Thoracic aorta (tissue), 2 donors: ENCODE measurements around the gene EMC6. TPM values are rescaled to one million over a fixed set of nuclear protein-coding genes. Genes with fewer than 3 reads are reported as not detected.
A peak's percentile ranks its signal among the peaks of the same experiment; 100 is the strongest.

ENCODE experiments used
- ATAC-seq: fragments of 150-250 bp; one replicate; pipeline ENCODE4 v1.8.0; 2017; ENCODE audit warnings: low read depth; ENCODE audit not compliant: insufficient number of reproducible peaks, low FRiP score
- DNase-seq: peaks from one replicate; pipeline ENCODE4 v3.0.0-alpha.2; 2020; ENCODE audit warnings: low spot score
- H3K27ac ChIP-seq, 2 donors: fragments of 200-600 bp; sonication (generic); 1 replicate in 1 of 2; 2 replicates in 1 of 2; pipeline ENCODE4 v1.5.1; 2016; ENCODE audit warnings: mild to moderate bottlenecking in 2 of 2, moderate library complexity in 2 of 2
- H3K27me3 ChIP-seq: fragments of 200-600 bp; sonication (generic); replicated peaks from 2 replicates; pipeline ENCODE4 v1.6.0; 2016; ENCODE audit warnings: mild to moderate bottlenecking; ENCODE audit not compliant: insufficient read depth
- H3K36me3 ChIP-seq: fragments of 200-600 bp; sonication (generic); one replicate; pipeline ENCODE4 v1.5.1; 2016
- H3K4me1 ChIP-seq, 2 donors: fragments of 200-600 bp; sonication (generic); 1 replicate in 1 of 2; 2 replicates in 1 of 2; pipeline versions ENCODE4 v1.5.1 to v1.6.0; 2016; ENCODE audit warnings: low read depth in 2 of 2, mild to moderate bottlenecking in 1 of 2; ENCODE audit not compliant: control insufficient read depth in 1 of 2
- H3K4me3 ChIP-seq: fragments of 200-600 bp; sonication (generic); 2 replicates; pipeline ENCODE4 v1.5.1; 2016; ENCODE audit warnings: mild to moderate bottlenecking
- H3K9me3 ChIP-seq: fragments of 200-600 bp; sonication (generic); 2 replicates; pipeline ENCODE4 v1.5.1; 2016
- CTCF ChIP-seq: fragments of 200-600 bp; sonication (generic); IDR thresholded peaks from one replicate; pipeline ENCODE4 v1.5.1; 2019; ENCODE audit warnings: antibody characterized with exemption
- total RNA-seq, 2 donors: library from RNA; depleted of rRNA; stranded (reverse); fragments of >200 nt; gene quantifications; one replicate each; pipeline versions ENCODE4 v1.1.0 to v1.2.3, GENCODE V29; 2016

The EMC6 gene
- total RNA-seq, 2 donors from 2014 or later: 10.8 to 17.6 TPM

DNA sequence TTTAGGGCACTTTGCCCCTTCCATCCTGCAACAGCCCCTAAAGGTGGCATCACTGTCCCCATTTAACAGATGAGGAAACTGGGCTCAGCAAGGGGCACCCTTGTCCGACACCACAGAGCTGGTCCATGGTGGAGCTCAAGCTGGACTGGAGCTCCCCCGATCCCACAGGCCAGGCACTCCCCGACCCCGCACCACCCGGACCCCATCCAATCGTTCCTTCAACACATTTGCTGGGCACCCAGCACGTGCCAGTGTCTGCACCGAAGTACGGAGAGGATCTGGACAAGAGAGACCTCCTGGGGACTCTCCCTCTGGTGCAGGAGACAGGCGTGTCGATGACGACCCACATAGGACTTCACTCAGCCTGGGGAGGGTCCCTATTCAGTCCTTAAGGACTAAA is 13.4 kb downstream of the EMC6 start:
- TF ChIP-seq CTCF: no peak
- no peak overlapping the region for H3K27ac ChIP-seq
- no peaks in the 10 kb centered on the region for H3K4me1 ChIP-seq
- no peak overlapping the region for H3K4me3 ChIP-seq
- no peak for DNase-seq
- H3K27me3 ChIP-seq: no peaks in the 10 kb centered on the region
- H3K36me3 ChIP-seq: no peaks in the 10 kb centered on the region
- no peak for ATAC-seq
- no peaks in the 10 kb centered on the region for H3K9me3 ChIP-seq

DNA sequence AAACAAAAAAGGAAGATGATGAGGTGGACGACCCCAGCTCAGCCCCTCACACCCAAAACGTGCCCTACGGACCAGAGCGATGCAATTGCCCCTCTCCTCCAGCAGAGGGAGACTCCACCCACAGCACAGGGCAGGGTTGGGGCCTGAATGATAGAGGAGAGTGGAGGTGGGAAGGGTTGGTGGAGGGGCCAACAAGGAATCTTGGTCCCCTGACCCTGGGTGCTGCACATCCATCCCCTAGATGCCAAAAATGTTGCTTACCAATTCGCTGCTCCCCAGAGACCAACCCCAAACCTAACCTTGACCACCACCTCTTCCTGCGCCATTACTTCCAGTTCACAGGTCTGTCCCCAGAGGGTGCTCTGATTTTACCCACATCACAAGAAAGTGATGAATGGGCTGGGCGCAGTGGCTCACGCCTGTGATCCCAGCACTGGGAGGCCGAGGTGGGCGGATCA is 14.5 kb downstream of the EMC6 start:
- Histone ChIP-seq H3K9me3 (no peaks in the 10 kb centered on the region), H3K27me3 (no peaks in the 10 kb centered on the region), H3K36me3 (no peaks in the 10 kb centered on the region), H3K27ac (no peak overlapping the region), H3K4me3 (no peak overlapping the region), H3K4me1 (no peaks in the 10 kb centered on the region)
- ATAC-seq (no peak), DNase-seq (no peak)
- TF ChIP-seq CTCF: peak; percentile 69

DNA sequence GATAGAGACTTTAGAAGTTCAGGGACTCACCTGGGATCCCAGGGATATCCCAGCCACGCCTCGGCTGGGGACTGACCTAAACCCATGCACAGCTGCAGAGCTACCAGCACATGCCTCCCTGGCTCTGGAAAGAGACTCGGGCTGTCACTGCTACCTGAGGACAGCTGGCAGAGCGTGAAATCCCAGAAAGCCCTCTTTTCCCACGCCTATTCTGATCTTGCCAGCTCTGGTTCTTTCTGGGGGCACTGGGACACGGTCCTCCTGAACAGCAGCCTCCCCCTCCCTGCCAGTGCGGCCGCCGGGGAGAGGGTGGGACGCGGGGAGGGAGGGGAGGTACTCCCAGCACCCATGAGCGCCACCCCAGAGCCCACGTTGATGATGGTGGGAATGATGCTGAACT is 16.6 kb downstream of the EMC6 start:
- H3K36me3 ChIP-seq: no peaks in the 10 kb centered on the region
- H3K4me1 ChIP-seq: no peaks in the 10 kb centered on the region
- DNase-seq (no peak), ATAC-seq (no peak)
- no peak for TF ChIP-seq CTCF
- H3K4me3 ChIP-seq: no peak overlapping the region
- H3K27ac ChIP-seq: no peak overlapping the region
- H3K27me3 ChIP-seq: no peaks in the 10 kb centered on the region
- no peaks in the 10 kb centered on the region for H3K9me3 ChIP-seq

- Histone ChIP-seq H3K4me3 (no peak overlapping the region), H3K9me3 (no peaks in the 10 kb centered on the region), H3K27ac (no peak overlapping the region), H3K4me1 (no peaks in the 10 kb centered on the region), H3K27me3 (no peaks in the 10 kb centered on the region), H3K36me3 (no peaks in the 10 kb centered on the region)
- DNase-seq (no peak), ATAC-seq (no peak)
- TF ChIP-seq CTCF: no peak
These were observed 19.5 kb downstream of the EMC6 start for GRCh38 chr17:3688027-3688553.

GRCh38 chr17:3688852-3689261 is 20.2 kb downstream of the EMC6 start:
- H3K27me3 ChIP-seq: no peaks in the 10 kb centered on the region
- H3K27ac ChIP-seq: no peak overlapping the region
- no peak overlapping the region for H3K4me3 ChIP-seq
- H3K36me3 ChIP-seq: no peaks in the 10 kb centered on the region
- no peak for TF ChIP-seq CTCF
- H3K9me3 ChIP-seq: no peaks in the 10 kb centered on the region
- no peak for DNase-seq
- H3K4me1 ChIP-seq: no peaks in the 10 kb centered on the region
- ATAC-seq: no peak
